Astrocyte of the spinal cord (primary cell): ENCODE measurements around the gene SLCO4A1.

Source experiments
- DNase-seq: peaks from one replicate; pipeline ENCODE4 v3.0.0; 2011; ENCODE audit warnings: low read depth, low spot score
- H3K4me3 ChIP-seq: 2 replicates; pipeline ENCODE4 v1.5.1; 2011; ENCODE audit warnings: low read depth, mild to moderate bottlenecking, low read length, moderate library complexity
- CTCF ChIP-seq: IDR thresholded peaks from 2 replicates; pipeline ENCODE4 v1.5.1; 2012; ENCODE audit warnings: low read depth, mild to moderate bottlenecking, low read length, inconsistent platforms
- in situ Hi-C: cut with HindIII; loops from 2 replicates; pipeline ENCODE4 v1.10.0; 2017; ENCODE audit warnings: low sequenced_read_pairs

The SLCO4A1 gene

GRCh38 chr20:62708591-62709536, 66.6 kb downstream of the SLCO4A1 start, which contains the start of gene NTSR1:
Gene NTSR1, plus strand, starts transcription at chr20:62708836. Its CDS starts 372 bp downstream, at chr20:62709208.
- TF ChIP-seq CTCF = no peak
- in situ Hi-C loops = no loop called here
- no peak within 1 kb of the TSS for H3K4me3 ChIP-seq
- no peak for DNase-seq

GRCh38 chr20:62709537-62709905, 67.2 kb downstream of the SLCO4A1 start:
- H3K4me3 ChIP-seq = no peak overlapping the region
- no peak for DNase-seq
- in situ Hi-C loops = no loop called here
- no peak for TF ChIP-seq CTCF

GRCh38 chr20:62710221-62710885, 68.0 kb downstream of the SLCO4A1 start:
- no peak for TF ChIP-seq CTCF
- in situ Hi-C loops = no loop called here
- DNase-seq = no peak
- no peak overlapping the region for H3K4me3 ChIP-seq

GRCh38 chr20:62710886-62711702, 68.8 kb downstream of the SLCO4A1 start:
- H3K4me3 ChIP-seq = no peak overlapping the region
- in situ Hi-C loops = no loop called here
- DNase-seq = no peak
- no peak for TF ChIP-seq CTCF

- DNase-seq = no peak
- no peak for TF ChIP-seq CTCF
- H3K4me3 ChIP-seq = no peak overlapping the region
- in situ Hi-C loops = no loop called here
These were observed 69.4 kb downstream of the SLCO4A1 start for GRCh38 chr20:62711703-62712101.

- DNase-seq = no peak
- no peak for TF ChIP-seq CTCF
- H3K4me3 ChIP-seq = no peak overlapping the region
- in situ Hi-C loops = no loop called here
These were observed 70.3 kb downstream of the SLCO4A1 start for GRCh38 chr20:62712606-62713005.
